HG02642 (cell line): Measurements from ENCODE around the gene LMX1B.

Experiments
- ATAC-seq: cut with Tn5 transposase; IDR thresholded peaks from one replicate; pipeline ENCODE4 v1.9.1; 2021; ENCODE audit warnings: mild to moderate bottlenecking; ENCODE audit not compliant: unreplicated experiment, poor library complexity

The LMX1B gene

DNA sequence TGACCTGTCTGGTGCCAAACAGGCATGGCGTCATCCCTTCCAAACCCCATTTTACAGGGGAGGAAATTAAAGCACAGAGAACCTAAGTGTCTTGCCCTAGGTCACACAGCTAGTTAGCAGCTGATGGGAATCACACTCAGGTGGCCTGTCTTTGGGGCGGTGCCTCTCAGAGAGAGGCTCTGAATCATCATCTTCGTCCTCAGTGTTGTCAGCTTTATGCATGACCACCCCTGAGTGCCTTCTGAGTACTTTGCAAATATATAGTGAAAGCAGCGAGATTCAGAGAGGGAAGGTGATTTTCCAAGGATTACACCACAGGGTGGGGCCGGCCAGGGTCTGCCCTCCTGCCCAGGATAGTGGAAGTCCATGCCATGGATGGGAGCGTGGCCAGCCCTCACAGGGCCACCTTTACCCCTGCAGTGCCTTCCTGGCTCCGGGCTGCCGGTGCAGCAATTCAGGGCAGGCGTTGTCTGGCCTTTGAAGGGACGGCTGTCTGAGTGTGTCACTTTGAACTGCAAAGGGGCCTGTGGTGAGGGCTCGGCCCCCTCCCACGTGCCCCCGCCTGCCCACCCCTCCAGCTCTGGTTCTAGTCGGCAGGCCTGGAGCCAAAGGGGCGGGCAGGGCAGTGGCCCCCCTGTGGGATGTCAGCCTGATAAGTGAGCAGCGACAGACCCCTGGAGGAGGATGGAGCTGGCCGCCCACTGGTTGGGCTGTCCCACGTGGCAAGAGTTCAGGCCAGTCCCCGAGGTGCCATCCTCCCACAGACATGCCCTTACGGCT lies 16.9 kb downstream of the LMX1B start:
- ATAC-seq = no peak

DNA sequence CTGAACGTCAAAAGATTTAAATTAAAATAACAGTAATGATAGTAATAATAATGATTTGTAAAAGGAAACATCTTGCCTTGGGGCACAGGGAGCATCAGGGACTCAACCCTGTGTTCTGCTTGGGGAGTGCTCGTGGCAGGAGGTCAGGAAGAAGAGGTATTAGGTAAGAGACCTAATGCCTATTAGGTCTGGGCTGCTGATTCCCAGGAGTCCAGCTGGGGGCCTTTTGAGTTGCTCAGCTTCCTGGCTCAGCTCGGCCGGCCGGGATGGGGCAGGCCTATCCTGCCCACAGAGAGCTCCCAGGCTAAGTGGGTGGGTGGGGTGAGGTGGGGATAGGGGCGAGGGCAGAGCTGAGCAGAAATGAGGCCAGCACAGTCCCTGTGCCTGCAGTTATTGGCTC lies 17.5 kb downstream of the LMX1B start:
- ATAC-seq = no peak

DNA sequence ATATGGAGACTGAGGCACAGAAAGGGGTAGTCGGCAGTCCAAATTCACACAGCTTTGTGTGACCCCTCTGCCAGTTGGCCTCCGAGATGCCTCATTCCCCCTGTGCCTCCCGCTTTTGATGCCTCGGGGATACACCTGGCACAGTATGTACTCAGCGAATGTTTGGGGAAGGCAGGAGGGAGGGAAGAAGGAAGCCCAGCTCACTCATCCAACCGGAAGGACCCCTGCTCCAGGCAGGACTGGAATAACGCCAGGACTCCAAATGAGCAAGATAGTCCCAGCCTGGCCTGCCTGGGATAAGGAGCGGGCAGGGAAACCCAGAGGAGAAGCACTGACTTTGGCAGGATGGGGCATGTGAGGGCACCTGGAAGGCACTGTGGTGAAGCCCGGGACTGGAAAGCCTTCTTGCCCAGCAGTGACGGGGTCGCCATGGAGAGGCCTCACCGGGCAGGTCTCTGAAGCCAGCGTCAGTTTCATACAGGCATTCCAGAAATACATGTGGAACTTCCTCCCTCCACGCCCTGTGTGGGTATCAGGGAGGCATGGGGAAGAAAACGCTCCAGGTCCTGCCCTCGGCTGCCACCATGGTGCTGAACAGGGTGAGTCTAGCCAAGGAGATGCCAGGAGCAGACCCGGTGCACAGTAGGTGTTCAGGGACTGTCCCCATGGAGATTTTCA lies 20.3 kb downstream of the LMX1B start:
- ATAC-seq = no peak

DNA sequence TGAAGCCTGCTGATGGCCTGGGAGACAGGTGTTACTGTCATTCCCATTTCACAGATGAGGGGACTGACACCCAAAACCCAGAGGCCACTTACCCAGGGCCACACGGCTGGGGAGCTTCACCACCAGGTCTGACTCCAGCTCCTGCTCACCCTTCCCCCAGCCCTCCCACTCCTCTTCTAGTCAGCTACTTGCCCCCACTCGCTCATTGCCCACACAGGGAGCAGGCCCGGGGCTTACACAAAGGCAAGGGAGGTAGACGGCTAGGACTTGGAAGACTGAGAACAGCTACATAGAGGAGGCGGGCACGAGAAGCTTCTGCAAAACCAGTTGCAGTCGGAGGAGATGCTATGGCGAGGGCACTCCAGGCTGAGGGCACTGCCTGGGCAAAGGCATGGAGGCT lies 21.3 kb downstream of the LMX1B start:
- no peak for ATAC-seq

DNA sequence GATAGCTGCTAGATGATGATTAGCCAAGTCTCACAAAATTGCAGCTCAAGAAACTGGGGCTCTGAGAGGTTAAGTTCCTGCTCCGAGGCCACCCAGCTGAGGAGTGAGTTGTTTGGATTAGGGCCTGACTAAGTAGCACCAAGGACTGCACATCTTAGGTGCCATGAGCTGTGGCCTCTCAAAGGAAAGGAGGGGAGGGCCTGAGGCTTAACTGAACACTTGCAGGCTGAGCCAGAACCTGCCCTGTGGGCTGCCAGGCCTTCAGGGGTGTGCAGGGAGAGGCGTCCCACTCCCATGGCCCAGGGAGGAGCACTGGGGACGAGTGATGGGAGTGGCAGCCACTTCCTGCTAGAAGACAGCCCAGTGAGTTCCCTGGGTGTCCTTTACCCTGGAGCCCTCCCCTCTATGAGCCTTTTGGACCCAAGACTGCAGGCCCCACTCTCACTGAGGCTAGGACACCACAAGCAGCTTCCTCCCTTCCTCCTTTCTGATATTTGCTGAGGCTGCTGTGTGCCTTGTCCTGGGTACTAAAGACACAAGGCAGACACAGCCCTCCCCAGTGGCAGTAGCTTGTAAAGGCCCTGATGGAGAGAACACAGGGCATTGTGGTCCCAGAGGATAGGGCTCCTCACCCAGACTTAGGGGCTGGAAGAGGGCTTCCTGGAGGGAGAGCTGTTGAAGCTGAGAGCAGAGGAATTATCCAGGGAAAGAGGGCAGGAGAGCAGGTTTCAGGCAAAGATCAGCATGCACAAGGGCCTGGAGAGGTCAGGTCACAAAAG lies 22.1 kb downstream of the LMX1B start:
- no peak for ATAC-seq

DNA sequence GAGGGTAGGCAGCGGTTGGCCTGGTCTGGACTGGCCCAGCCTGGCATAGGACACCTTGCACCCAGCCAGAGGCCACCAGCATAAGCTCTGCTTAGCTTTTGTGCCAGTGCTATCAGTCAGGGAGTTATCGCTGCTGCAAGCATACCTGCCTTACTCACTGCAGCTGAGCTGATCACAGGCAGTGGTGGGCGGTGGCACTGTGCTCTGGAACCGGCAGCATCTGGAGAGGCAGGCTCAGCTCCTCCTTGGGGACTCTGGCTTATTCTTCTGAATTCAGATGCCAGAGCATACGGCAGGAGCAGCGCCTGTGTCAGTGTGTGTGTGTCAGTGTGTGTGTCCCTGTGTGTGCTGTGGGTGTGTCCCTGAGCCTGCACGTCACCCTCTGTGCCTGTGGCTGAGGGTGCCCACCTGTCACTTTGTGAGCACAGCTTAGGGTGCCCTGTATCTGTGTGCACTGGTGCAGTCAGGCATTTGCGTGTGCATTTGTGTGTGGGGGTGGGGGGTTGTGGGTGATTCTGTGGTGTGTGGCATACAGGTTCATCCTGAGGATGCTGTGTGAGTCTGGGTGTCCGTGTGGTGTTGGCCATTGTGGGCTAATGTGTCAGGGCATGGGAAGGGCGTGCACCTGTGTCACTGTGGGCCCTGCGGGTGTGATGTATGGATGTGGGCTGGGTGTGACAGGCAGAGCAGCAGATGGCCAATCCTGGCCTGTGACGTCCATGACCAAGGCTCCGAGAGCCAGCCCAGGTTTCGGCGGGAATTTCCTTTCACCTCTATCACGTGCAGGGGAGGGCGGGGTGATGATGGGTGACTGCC lies 23.5 kb downstream of the LMX1B start:
- no peak for ATAC-seq

DNA sequence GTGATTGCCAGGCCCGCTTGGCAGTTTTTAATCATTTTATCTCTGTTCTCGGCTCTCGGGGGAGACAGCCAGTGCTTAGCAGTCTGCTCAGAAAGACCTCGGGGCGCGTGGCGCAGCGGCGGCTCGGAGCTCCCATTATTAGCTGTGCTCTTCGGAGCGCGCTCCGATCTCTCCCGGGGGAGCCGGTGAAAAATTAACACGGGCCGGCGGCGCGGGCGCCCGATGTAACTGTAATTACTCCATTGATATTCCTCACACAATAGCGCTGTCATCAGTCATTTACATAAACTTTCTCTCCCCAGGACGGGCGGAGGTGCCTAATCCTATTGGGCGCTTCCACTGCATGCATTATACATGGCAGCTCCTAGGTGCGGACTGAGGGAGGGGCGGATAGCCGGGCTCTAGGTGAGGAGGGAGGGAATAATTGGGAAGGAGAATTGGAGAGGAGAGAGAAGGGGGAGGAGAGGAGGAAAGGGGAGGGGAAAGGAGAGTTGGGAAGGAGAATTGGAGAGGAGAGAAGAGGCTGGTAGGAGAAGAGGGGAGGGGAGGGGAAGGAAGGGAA lies 24.9 kb downstream of the LMX1B start:
- ATAC-seq = no peak

DNA sequence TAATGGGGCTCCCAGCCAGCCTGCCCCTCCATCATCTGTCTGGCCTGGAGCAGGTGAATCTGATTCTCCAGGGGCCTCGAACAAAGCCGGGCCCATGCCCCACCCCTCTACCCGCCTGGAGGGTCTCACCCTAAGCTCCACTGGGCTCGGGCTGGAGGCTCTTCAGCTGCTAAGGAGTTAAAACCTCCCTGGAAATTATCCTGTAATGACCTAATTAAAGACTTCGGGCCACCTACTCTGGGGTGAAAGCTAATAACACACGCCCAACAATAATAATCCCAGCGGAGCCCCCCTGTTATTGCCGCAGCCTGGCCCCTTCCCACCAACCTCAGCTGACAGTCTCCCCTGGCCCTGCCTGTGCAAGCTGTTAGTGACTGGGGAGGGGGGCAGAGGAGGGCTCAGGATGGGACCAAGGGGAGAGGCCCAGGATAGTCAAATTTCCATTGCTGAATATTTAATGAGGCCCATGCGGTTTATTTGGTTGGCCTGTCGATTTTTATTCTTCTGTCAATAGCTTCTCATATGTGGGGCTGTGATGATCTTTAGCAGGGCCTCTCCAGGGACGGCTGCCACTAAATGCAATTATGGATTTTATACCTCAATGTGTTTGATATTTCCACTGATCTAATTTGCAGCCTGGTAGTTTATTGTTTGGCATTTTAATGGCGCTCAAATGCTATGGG lies 25.7 kb downstream of the LMX1B start:
- ATAC-seq = no peak

DNA sequence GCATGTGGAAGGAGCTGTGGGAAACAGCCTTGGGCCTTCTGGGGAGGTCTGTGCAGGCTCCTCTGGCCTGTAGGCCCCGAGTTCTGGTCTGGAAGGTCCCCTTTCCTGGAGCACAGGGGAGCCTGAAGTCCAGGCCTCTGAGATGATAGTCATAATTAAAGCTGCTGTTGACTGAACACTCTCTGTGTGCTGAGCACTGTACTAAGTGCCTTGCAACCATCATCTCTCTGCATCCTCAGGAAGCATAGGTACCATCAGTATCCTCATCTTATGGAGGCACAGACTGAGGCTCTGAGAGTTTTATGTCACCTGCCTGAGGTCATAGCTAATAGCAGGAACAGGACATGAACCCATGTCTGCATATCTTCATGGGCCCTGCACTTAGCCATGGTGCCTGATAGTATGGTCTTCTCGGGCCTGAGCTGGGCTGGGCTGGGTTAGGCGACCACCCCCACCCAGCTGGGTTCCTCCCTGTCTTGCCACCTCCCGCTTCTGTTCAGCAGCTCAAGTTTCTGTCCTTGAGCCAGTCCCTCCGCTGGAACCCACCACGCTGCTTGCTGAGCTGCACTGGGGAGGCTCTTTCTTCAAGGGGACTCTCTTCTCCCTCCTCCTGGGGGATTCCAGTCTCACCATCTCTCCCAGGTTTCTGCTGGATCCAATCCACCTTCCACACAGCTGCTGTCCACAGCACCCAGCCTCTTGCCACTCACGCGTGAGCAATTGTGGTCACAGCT lies 27.6 kb downstream of the LMX1B start:
- ATAC-seq = no peak

DNA sequence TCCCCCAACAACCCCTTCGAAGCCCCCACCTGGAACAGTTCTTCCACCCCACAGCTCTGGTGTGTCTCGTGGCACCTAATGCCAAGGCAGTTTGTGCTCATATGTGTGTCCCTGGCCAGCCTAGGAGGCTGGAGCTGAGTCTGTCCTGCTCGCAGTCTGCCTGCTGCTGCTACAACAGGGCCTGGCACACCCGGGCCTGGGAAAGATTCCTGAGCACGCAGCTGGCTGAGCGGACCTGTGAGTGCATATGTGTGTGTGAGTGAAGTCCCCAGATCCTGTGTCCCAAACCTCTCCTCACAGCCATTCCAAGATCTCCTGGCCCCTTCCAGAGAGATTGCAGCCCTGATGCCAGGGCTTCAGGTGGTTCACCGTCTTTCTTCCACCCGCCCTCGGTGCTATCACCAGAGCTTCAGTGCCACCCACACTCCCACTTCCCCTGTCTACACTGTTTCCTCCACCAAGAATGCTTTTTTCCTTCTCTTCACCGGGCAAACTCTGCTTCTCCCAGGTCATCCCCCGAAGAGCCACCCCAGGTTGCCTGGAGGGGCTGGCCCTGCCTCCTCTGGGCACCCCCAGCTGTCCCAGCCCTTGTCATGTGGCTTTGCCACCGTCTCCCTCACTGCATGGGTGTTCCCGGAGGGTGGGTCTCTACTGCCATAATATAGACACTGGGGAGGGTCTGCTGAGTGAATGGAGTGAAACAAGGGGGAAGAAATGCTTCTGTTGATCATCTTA lies 28.4 kb downstream of the LMX1B start:
- ATAC-seq = no peak

DNA sequence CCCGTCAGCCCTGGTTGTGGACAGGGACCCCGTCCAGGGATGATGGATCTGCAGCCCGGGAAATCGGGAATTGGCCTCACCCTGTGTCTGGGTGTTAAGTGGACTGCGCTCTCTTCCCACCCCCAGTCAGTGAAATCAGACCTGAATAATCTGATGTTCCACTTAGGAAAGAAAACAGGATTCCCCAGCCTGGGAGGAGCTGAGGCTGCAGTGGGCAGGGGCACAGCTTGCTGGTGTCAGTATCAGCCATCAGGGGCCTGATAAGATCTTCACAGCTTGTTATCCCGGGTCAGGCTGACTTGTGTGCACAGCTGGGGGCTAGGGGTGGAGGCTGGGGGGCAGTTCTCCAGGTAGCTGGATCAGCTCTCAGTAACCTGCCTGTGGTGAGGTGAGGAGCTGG lies 29.1 kb downstream of the LMX1B start:
- ATAC-seq = no peak

DNA sequence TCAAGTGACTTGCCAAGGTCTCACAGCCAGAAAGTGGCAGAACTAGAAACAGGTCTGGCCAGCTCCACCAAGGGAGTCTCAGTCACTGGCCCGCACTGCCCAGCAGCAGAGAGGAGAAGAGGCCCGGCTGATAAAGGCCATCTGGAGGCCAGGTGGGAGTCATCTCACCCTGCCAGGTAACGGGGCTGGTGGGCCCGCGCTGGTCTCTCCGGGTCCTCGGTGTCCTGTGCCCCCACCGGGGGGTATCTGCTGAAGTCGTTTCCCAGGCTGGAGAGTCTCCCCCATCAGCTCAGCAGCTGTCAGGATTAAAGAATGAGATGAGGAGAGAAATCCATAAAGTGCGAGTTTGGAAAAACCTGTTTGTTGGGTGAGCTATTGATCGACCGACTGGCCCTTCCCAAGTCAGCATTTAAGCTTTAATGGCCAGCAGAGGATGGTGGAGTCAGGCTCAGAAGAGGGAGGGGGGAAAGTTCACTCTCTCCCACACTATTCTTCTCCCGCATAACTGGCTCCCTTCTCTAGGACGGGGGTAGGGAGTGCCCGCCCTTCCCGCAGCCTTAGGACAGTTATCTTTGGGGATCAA lies 30.3 kb downstream of the LMX1B start:
- no peak for ATAC-seq

DNA sequence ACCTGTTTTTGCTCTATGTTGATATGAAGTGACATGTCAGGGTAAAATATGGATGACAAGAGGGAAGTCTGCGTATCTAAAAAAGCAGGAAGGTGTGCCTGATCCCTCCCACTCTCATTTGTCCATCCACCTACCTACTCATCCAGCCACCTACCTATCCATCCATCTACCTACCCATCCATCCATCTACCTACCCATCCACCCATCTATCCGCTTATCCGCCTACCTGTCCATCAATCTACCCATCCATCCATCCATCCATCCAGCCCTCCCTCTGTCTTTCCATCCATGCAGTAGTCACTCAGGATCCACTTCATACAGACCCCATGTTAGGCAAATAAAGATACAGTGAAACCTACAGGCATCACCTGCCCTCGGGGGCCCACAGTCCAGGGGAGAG lies 32.4 kb downstream of the LMX1B start:
- no peak for ATAC-seq

DNA sequence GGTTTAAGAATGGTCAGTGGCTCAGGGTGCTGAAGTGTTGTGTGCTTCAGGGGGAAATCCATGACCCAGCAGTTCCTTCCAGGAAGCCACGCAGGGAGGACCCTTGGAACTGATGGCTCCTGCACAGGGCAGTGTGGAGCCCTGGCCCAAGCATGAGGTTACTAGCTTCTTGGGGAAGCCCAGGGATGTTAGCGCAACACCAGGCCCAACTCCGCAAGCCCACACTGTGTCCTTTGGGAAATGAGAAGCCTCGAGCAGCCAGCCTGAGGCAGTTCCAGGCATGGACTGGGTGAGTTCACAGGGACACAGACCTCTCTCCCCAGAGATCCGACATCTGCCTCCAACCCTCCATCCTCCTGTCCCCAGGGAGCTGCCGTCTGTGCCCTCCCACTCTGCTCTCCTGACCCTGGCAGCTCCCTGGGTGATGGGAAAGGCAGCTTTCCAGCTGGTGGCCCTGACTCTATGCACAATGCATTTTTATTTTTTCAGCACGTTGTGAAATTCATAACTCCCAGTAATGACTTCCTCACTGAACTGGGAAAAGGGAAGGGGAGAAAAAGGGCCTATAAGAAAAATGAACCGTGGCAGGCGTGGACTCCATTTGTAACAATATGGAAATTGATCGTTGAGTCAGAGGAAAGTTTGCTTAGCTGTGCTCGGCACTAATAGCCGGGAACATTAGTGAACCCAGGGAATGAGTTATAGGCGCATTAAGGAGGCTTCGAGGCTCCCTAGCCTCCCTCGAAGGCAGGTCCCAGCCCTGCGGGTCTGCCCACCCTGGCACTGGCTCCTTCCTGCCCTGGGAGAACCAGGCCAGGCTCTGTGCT lies 34.1 kb downstream of the LMX1B start:
- no peak for ATAC-seq

DNA sequence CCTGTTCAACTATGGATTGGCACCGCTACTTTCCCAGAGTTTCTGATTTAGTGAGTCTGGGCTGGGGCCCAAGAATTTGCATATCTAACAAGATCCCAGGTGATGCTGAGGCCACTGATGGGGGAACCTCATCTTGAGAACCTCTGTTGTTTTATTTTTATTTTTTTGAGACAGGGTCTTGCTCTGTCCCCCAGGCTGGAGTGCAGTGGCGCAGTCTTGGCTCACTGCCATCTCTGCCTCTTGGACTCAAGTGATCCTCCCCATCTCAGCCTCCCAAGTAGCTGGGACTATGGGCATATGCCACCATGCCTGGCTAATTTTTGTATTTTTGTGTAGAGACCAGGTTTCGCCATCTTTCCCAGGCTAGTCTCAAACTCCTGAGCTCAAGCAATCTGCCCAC lies 35.7 kb downstream of the LMX1B start:
- no peak for ATAC-seq

DNA sequence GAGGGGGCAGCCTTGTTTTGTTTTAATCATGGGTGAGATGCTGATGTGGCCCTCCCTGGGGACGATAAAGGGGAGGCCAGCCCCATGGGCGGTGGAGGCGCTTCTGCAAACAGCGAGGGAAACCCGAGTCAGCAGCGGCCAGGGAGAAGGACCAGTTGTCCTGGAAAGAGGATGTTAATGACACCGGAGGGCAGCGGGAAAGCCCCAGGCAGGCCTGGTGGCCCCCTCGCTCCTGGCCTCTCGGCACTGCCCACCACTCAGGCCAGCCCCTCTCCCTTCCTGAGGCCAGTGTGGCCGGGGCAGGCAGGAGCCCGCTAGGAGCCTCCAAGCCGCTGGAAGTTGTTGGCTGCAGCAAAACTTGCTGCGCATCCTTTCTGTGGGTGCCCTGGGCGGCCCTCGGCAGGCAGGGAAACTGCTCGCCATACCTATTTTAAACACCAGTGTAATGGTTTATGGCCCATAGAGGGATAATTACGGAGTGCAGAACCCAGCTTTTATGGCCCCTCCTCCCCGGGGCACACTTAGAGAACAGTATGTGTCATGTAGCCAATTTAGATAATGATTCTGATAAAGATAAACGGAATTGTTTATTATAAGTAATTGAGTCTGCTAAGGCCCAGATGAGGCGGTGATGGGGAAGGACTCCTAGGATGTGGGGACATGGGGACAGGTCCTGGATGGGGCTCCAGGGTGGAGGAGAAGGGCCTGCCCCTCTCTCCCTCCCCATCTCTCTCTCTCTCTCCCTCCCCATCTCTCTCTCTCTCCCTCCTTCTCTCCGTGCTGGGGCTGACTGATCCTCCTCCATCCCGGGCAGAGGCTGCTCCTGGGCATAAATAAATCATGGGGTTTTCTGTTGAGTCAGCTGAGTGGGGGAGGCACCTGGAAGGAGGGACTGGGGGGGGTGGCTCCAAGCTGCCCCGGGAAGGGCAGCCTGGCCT lies 36.9 kb downstream of the LMX1B start:
- ATAC-seq = no peak
